GM06990 (cell line): ENCODE results near the gene PROX2.

Source experiments
- DNase-seq: peaks from one replicate; pipeline ENCODE4 v3.0.0-alpha.2; 2011; ENCODE audit not compliant: insufficient read length; ENCODE audit errors: extremely low read depth
- H3K27me3 ChIP-seq: replicated peaks from 2 replicates; pipeline ENCODE4 v1.6.0; 2011; ENCODE audit warnings: low read length; ENCODE audit not compliant: control insufficient read depth, insufficient read depth
- H3K36me3 ChIP-seq: 2 replicates; pipeline ENCODE4 v1.5.1; 2011; ENCODE audit warnings: low read length; ENCODE audit not compliant: control insufficient read depth, insufficient read depth
- H3K4me3 ChIP-seq: replicated peaks from 2 replicates; pipeline ENCODE4 v1.5.1; 2011; ENCODE audit warnings: low read depth, mild to moderate bottlenecking, control low read depth, low read length
- CTCF ChIP-seq: IDR thresholded peaks from 2 replicates; pipeline ENCODE4 v1.5.1; 2011; ENCODE audit warnings: low read length, control low read depth, mild to moderate bottlenecking, inconsistent platforms; ENCODE audit not compliant: insufficient read depth, poor library complexity, severe bottlenecking

Gene PROX2

GRCh38 chr14:74867673-74868072 is 8.3 kb downstream of the PROX2 start:
- no peaks in the 10 kb centered on the region for H3K27me3 ChIP-seq
- H3K36me3 ChIP-seq: no peaks in the 10 kb centered on the region
- DNase-seq: no peak
- H3K4me3 ChIP-seq: no peak overlapping the region
- TF ChIP-seq CTCF: no peak

GRCh38 chr14:74866708-74867389 is 9.1 kb downstream of the PROX2 start:
- H3K36me3 ChIP-seq: no peaks in the 10 kb centered on the region
- DNase-seq: no peak
- H3K27me3 ChIP-seq: no peaks in the 10 kb centered on the region
- no peak overlapping the region for H3K4me3 ChIP-seq
- no peak for TF ChIP-seq CTCF

- H3K36me3 ChIP-seq: no peaks in the 10 kb centered on the region
- no peak for TF ChIP-seq CTCF
- no peak overlapping the region for H3K4me3 ChIP-seq
- DNase-seq: no peak
- no peaks in the 10 kb centered on the region for H3K27me3 ChIP-seq
Measured at GRCh38 chr14:74865156-74865555, 10.8 kb downstream of the PROX2 start.

GRCh38 chr14:74864198-74864597 is 11.7 kb downstream of the PROX2 start:
- Histone ChIP-seq H3K36me3 (no peaks in the 10 kb centered on the region), H3K4me3 (no peak overlapping the region), H3K27me3 (no peaks in the 10 kb centered on the region)
- DNase-seq: no peak
- TF ChIP-seq CTCF: no peak

GRCh38 chr14:74863274-74863673 is 12.7 kb downstream of the PROX2 start:
- Histone ChIP-seq H3K36me3 (no peaks in the 10 kb centered on the region), H3K4me3 (no peak overlapping the region), H3K27me3 (no peaks in the 10 kb centered on the region)
- TF ChIP-seq CTCF: no peak
- DNase-seq: no peak

- TF ChIP-seq CTCF: no peak
- H3K27me3 ChIP-seq: no peaks in the 10 kb centered on the region
Measured at GRCh38 chr14:74861734-74862090, 14.2 kb downstream of the PROX2 start.

More at GRCh38 chr14:74861734-74862090, 14.2 kb downstream of the PROX2 start:
- no peak overlapping the region for H3K4me3 ChIP-seq
- DNase-seq: no peak
- H3K36me3 ChIP-seq: no peaks in the 10 kb centered on the region
